HAP-1 (cell line): ENCODE results near the gene NFATC1.

Experiments used
- DNase-seq, 2 experiments: peaks; one replicate each; pipeline ENCODE4 v3.0.0-alpha.2; 2016 to 2020; ENCODE audit warnings: low spot score in 2 of 2
- H3K27me3 ChIP-seq: fragments of 250-450 bp; sonication (Bioruptor Pico); 2 replicates; pipeline ENCODE4 v1.5.1; 2020; ENCODE audit warnings: low read depth, mild to moderate bottlenecking, moderate library complexity
- H3K36me3 ChIP-seq: fragments of 250-450 bp; sonication (Bioruptor Pico); replicated peaks from 2 replicates; pipeline ENCODE4 v1.5.1; 2020; ENCODE audit warnings: mild to moderate bottlenecking
- H3K4me1 ChIP-seq: fragments of 250-450 bp; sonication (Bioruptor Pico); 2 replicates; pipeline ENCODE4 v1.5.1; 2020; ENCODE audit warnings: mild to moderate bottlenecking
- H3K4me3 ChIP-seq: fragments of 250-450 bp; sonication (Bioruptor Pico); 2 replicates; pipeline ENCODE4 v1.5.1; 2020; ENCODE audit warnings: mild to moderate bottlenecking, moderate library complexity
- H3K9me3 ChIP-seq: fragments of 250-450 bp; sonication (Bioruptor Pico); 2 replicates; pipeline ENCODE4 v1.5.1; 2020; ENCODE audit warnings: mild to moderate bottlenecking, moderate library complexity
- in situ Hi-C: fragments of 300-500 bp; cut with MboI; formaldehyde crosslinking; loops from 3 replicates; pipeline ENCODE4 v1.14.3; 2020; ENCODE audit warnings: low sequenced_read_pairs, inconsistent platforms, mixed read lengths

Gene NFATC1

GRCh38 chr18:79521416-79522205 is 125.9 kb downstream of the NFATC1 start:
- H3K4me1 ChIP-seq, result no peaks in the 10 kb centered on the region
- no peaks in the 10 kb centered on the region for H3K9me3 ChIP-seq
- in situ Hi-C loops, result no loop called here
- H3K36me3 ChIP-seq, result no peaks in the 10 kb centered on the region
- H3K27me3 ChIP-seq, result no peaks in the 10 kb centered on the region
- peak in 1 of 2 experiments; percentile 4 for DNase-seq
- no peak overlapping the region for H3K4me3 ChIP-seq

DNA sequence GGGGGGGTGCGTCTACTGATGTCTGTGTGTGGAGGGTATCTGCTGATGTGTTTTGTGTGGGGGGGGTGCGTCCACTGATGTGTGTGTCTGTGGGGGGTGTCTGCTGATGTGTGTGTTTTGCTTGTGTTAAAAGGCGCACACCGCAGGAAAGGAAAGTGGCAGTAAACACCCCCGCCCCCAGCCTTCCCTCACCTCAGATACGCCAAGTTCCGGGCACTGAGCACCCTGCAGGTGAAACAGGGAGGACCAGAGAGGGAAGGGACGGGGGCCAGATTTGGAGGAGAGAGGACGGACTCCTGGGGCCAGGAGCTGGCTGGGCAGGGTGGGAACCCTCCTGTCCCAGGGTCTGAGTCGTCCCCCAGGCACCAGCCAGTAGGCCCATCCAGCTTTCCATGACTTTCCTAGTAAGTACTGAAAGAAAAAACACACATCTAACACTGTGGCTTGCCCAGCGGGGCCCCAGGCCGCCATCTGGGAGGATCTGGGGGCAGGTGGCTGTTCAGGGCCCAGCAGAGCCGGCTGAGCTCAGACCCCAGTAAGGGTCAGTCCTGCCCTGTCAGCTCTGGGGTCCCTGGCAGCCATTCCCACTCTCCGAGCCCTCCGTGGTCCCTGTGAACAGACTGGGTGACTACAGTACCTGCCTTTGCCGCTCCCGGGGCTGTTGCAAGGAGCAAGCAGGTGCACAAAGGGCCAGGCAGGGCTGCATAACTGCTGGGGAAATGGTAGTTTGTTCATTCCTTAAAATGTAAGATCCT is 126.9 kb downstream of the NFATC1 start:
- DNase-seq, result peak in 1 of 2 experiments; percentile 6
- H3K4me1 ChIP-seq, result no peaks in the 10 kb centered on the region
- no peak overlapping the region for H3K4me3 ChIP-seq
- no peaks in the 10 kb centered on the region for H3K36me3 ChIP-seq
- no peaks in the 10 kb centered on the region for H3K9me3 ChIP-seq
- H3K27me3 ChIP-seq, result no peaks in the 10 kb centered on the region
- in situ Hi-C loops, result no loop called here

- Histone ChIP-seq H3K36me3 (no peaks in the 10 kb centered on the region), H3K4me3 (no peak overlapping the region), H3K27me3 (no peaks in the 10 kb centered on the region), H3K4me1 (no peaks in the 10 kb centered on the region), H3K9me3 (no peaks in the 10 kb centered on the region)
- in situ Hi-C loops, result no loop called here
- peak in 1 of 2 experiments; percentile 0 for DNase-seq
Observed at GRCh38 chr18:79523206-79523735, 127.5 kb downstream of the NFATC1 start.

- Histone ChIP-seq H3K9me3 (no peaks in the 10 kb centered on the region), H3K27me3 (no peaks in the 10 kb centered on the region), H3K4me1 (no peaks in the 10 kb centered on the region), H3K36me3 (no peaks in the 10 kb centered on the region), H3K4me3 (no peak overlapping the region)
- DNase-seq, result peak in 1 of 2 experiments; percentile 1
- in situ Hi-C loops, result no loop called here
Observed at GRCh38 chr18:79523736-79524180, 128.0 kb downstream of the NFATC1 start.

- H3K4me3 ChIP-seq, result no peak overlapping the region
- H3K36me3 ChIP-seq, result no peaks in the 10 kb centered on the region; the same call in 1 of the 2 replicates
- in situ Hi-C loops, result no loop called here
- peak in 1 of 2 experiments; percentile 5 for DNase-seq
- no peaks in the 10 kb centered on the region for H3K27me3 ChIP-seq
- H3K9me3 ChIP-seq, result no peaks in the 10 kb centered on the region
- no peaks in the 10 kb centered on the region for H3K4me1 ChIP-seq
Observed at GRCh38 chr18:79524181-79525078, 128.7 kb downstream of the NFATC1 start.

GRCh38 chr18:79525556-79526467 is 130.1 kb downstream of the NFATC1 start:
- Histone ChIP-seq H3K9me3 (no peaks in the 10 kb centered on the region), H3K4me1 (no peaks in the 10 kb centered on the region), H3K36me3 (no peaks in the 10 kb centered on the region; the same call in 1 of the 2 replicates), H3K27me3 (no peaks in the 10 kb centered on the region), H3K4me3 (no peak overlapping the region)
- DNase-seq, result no peak
- in situ Hi-C loops, result no loop called here

GRCh38 chr18:79526468-79527460 is 131.0 kb downstream of the NFATC1 start:
- H3K27me3 ChIP-seq, result no peaks in the 10 kb centered on the region
- in situ Hi-C loops, result no loop called here
- H3K36me3 ChIP-seq, result no peaks in the 10 kb centered on the region; the same call in 1 of the 2 replicates
- no peaks in the 10 kb centered on the region for H3K9me3 ChIP-seq
- no peaks in the 10 kb centered on the region for H3K4me1 ChIP-seq
- H3K4me3 ChIP-seq, result no peak overlapping the region
- no peak for DNase-seq

- Histone ChIP-seq H3K4me1 (no peaks in the 10 kb centered on the region), H3K9me3 (no peaks in the 10 kb centered on the region), H3K4me3 (no peak overlapping the region), H3K27me3 (no peaks in the 10 kb centered on the region), H3K36me3 (no peaks in the 10 kb centered on the region; the same call in 1 of the 2 replicates)
- DNase-seq, result no peak
- in situ Hi-C loops, result no loop called here
Observed at GRCh38 chr18:79527656-79528315, 132.1 kb downstream of the NFATC1 start.

GRCh38 chr18:79528316-79528695 is 132.6 kb downstream of the NFATC1 start:
- in situ Hi-C loops, result no loop called here
- no peak for DNase-seq
- H3K9me3 ChIP-seq, result no peaks in the 10 kb centered on the region
- no peaks in the 10 kb centered on the region for H3K4me1 ChIP-seq
- H3K36me3 ChIP-seq, result no peaks in the 10 kb centered on the region; the same call in 1 of the 2 replicates
- H3K27me3 ChIP-seq, result no peaks in the 10 kb centered on the region
- no peak overlapping the region for H3K4me3 ChIP-seq

GRCh38 chr18:79528846-79529245 is 133.1 kb downstream of the NFATC1 start:
- no peaks in the 10 kb centered on the region; the same call in 1 of the 2 replicates for H3K36me3 ChIP-seq
- peak; percentile 31 to 81 for DNase-seq
- in situ Hi-C loops, result no loop called here
- H3K27me3 ChIP-seq, result no peaks in the 10 kb centered on the region
- no peaks in the 10 kb centered on the region for H3K4me1 ChIP-seq
- no peak overlapping the region for H3K4me3 ChIP-seq
- no peaks in the 10 kb centered on the region for H3K9me3 ChIP-seq

DNA sequence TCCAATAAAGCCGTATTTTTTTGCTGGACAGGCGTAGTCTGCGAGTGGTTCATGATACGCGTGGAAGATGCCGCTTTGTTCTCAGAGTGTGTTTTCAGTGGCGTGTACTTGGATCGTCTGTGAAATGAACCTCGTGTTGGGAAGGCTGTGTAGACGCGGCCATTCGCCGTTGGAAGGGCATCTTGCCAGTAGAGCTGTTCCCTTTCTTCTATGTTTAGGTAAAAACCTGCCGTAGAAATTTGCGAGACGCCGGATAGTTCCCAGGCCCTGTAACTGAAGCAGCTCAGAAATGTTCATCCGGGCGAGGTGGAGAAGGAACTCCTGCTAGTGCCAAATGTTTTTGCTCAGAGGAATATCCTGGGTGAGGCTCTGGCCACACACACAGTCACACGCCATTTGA is 133.6 kb downstream of the NFATC1 start:
- in situ Hi-C loops, result no loop called here
- no peaks in the 10 kb centered on the region; the same call in 1 of the 2 replicates for H3K36me3 ChIP-seq
- DNase-seq, result no peak

More for the DNA sequence above, 133.6 kb downstream of the NFATC1 start:
- Histone ChIP-seq H3K9me3 (no peaks in the 10 kb centered on the region), H3K4me3 (no peak overlapping the region), H3K27me3 (no peaks in the 10 kb centered on the region), H3K4me1 (no peaks in the 10 kb centered on the region)
